Duodenal mucosa (tissue), 2 donors: ENCODE data around the gene HOXD9.

Experiments used
- H3K27ac ChIP-seq: one replicate; pipeline ENCODE4 v1.7.0; 2013; ENCODE audit warnings: low read depth, low read length
- H3K27me3 ChIP-seq, 2 donors: one replicate each; pipeline ENCODE4 v1.7.0; 2013; ENCODE audit warnings: low read length in 2 of 2, control low read depth in 1 of 2; ENCODE audit not compliant: insufficient read depth in 2 of 2, control insufficient read depth in 1 of 2
- H3K36me3 ChIP-seq, 2 donors: one replicate each; pipeline ENCODE4 v1.7.0; 2013; ENCODE audit warnings: low read length in 2 of 2, control low read depth in 1 of 2; ENCODE audit not compliant: insufficient read depth in 2 of 2, control insufficient read depth in 1 of 2
- H3K4me1 ChIP-seq, 2 donors: one replicate each; pipeline ENCODE4 v1.7.0; 2013; ENCODE audit warnings: low read length in 2 of 2, control low read depth in 1 of 2; ENCODE audit not compliant: insufficient read depth in 2 of 2, control insufficient read depth in 1 of 2
- H3K4me3 ChIP-seq, 2 donors: one replicate each; pipeline ENCODE4 v1.7.0; 2013; ENCODE audit warnings: low read length in 2 of 2, low read depth in 1 of 2
- H3K9ac ChIP-seq, 2 donors: one replicate each; pipeline ENCODE4 v1.7.0; 2013; ENCODE audit warnings: low read length in 2 of 2, low read depth in 1 of 2
- H3K9me3 ChIP-seq, 2 donors: one replicate each; pipeline ENCODE4 v1.7.0; 2013; ENCODE audit warnings: low read length in 2 of 2, control low read depth in 1 of 2; ENCODE audit not compliant: control insufficient read depth in 1 of 2

The HOXD9 gene

GRCh38 chr2:176085861-176086771 lies 36.4 kb upstream of the HOXD9 start:
- Histone ChIP-seq H3K27ac (no peak overlapping the region), H3K9ac (no peak overlapping the region), H3K27me3 (peaks cover 96 to 99% of the 10 kb centered on the region in 2 donors), H3K36me3 (no peaks in the 10 kb centered on the region), H3K9me3 (no peaks in the 10 kb centered on the region), H3K4me1 (peaks cover 13 to 23% of the 10 kb centered on the region in 2 donors), H3K4me3 (no peak overlapping the region)

- Histone ChIP-seq H3K9ac (no peak overlapping the region), H3K4me1 (peaks cover 10 to 23% of the 10 kb centered on the region in 2 donors), H3K27ac (no peak overlapping the region), H3K36me3 (no peaks in the 10 kb centered on the region), H3K4me3 (peak overlapping the region; percentile 54 to 60), H3K27me3 (peaks cover 93 to 96% of the 10 kb centered on the region in 2 donors), H3K9me3 (no peaks in the 10 kb centered on the region)
Measured at GRCh38 chr2:176087330-176088047, 35.0 kb upstream of the HOXD9 start.

- Histone ChIP-seq H3K4me3 (peak overlapping the region; percentile 54 to 60), H3K27ac (no peak overlapping the region), H3K9ac (no peak overlapping the region), H3K36me3 (no peaks in the 10 kb centered on the region), H3K9me3 (no peaks in the 10 kb centered on the region), H3K4me1 (peaks cover 13 to 25% of the 10 kb centered on the region in 2 donors), H3K27me3 (peaks cover 89 to 92% of the 10 kb centered on the region in 2 donors)
Measured at GRCh38 chr2:176088048-176088936, 34.2 kb upstream of the HOXD9 start.

- Histone ChIP-seq H3K27ac (no peak overlapping the region), H3K36me3 (no peaks in the 10 kb centered on the region), H3K4me1 (peaks cover 16 to 31% of the 10 kb centered on the region in 2 donors), H3K4me3 (no peak overlapping the region), H3K9me3 (no peaks in the 10 kb centered on the region), H3K9ac (no peak overlapping the region), H3K27me3 (peaks cover 89 to 92% of the 10 kb centered on the region in 2 donors)
Measured at GRCh38 chr2:176088937-176089842, 33.3 kb upstream of the HOXD9 start.

- Histone ChIP-seq H3K9me3 (no peaks in the 10 kb centered on the region), H3K9ac (no peak overlapping the region), H3K27ac (no peak overlapping the region), H3K4me3 (no peak overlapping the region), H3K36me3 (no peaks in the 10 kb centered on the region), H3K4me1 (peaks cover 16 to 25% of the 10 kb centered on the region in 2 donors), H3K27me3 (peaks cover 89 to 92% of the 10 kb centered on the region in 2 donors)
Measured at GRCh38 chr2:176089843-176090395, 32.6 kb upstream of the HOXD9 start.

GRCh38 chr2:176090862-176091261 lies 31.7 kb upstream of the HOXD9 start:
- H3K9ac ChIP-seq: no peak overlapping the region
- peaks cover 89 to 92% of the 10 kb centered on the region in 2 donors for H3K27me3 ChIP-seq
- peaks cover 16 to 23% of the 10 kb centered on the region in 2 donors for H3K4me1 ChIP-seq
- H3K36me3 ChIP-seq: no peaks in the 10 kb centered on the region
- H3K27ac ChIP-seq: no peak overlapping the region
- no peak overlapping the region for H3K4me3 ChIP-seq
- no peaks in the 10 kb centered on the region for H3K9me3 ChIP-seq

GRCh38 chr2:176091329-176092258 lies 30.9 kb upstream of the HOXD9 start:
- H3K27ac ChIP-seq: no peak overlapping the region
- no peak overlapping the region for H3K9ac ChIP-seq
- peaks cover 17 to 19% of the 10 kb centered on the region in 2 donors for H3K4me1 ChIP-seq
- no peaks in the 10 kb centered on the region for H3K36me3 ChIP-seq
- H3K9me3 ChIP-seq: no peaks in the 10 kb centered on the region
- H3K27me3 ChIP-seq: peaks cover 89 to 92% of the 10 kb centered on the region in 2 donors
- H3K4me3 ChIP-seq: no peak overlapping the region

GRCh38 chr2:176092270-176093144 lies 30.0 kb upstream of the HOXD9 start, which contains the start of gene HOXD13:
TSS of gene HOXD13 (plus strand) at chr2:176092721. CDS start at chr2:176092891, 170 bp downstream.
- H3K27me3 ChIP-seq: peaks cover 90 to 91% of the 10 kb centered on the region in 2 donors
- no peak within 1 kb of the TSS for H3K9ac ChIP-seq
- H3K27ac ChIP-seq: no peak within 1 kb of the TSS
- peak within 1 kb of the TSS in 1 of 2 donors; percentile 44 for H3K4me3 ChIP-seq
- peaks cover 22 to 28% of the 10 kb centered on the region in 2 donors for H3K4me1 ChIP-seq
- H3K9me3 ChIP-seq: no peaks in the 10 kb centered on the region
- H3K36me3 ChIP-seq: no peaks in the 10 kb centered on the region
